HepG2 (cell line): ENCODE results near the gene SLIT1. TPM values are rescaled to one million over a fixed set of nuclear protein-coding genes. Genes with fewer than 3 reads are reported as not detected.

Source experiments
- ATAC-seq: fragments of 200-7000 bp; cut with Tn5 transposase; 3 replicates; pipeline ENCODE4 v1.9.1; 2020; ENCODE audit warnings: mild to moderate bottlenecking, moderate library complexity
- BruUV-seq: library from RNA; stranded (reverse); fragments of 400-500 nt; replicated peaks from 2 replicates; lab custom pipeline; 2021; lab: Mats Ljungman, UMichigan
- CTCF ChIA-PET: fragments of 300-600 bp; formaldehyde crosslinking; extraction: SDS; loops from one replicate; lab custom pipeline; 2021; ENCODE audit warnings: low total read pairs, inconsistent platforms, low intra/inter-chr PET ratio; lab: Yijun Ruan, JAX
- POLR2A ChIA-PET: fragments of 350-600 bp; sonication (Branson Sonifier 250); formaldehyde crosslinking; loops from one replicate; lab custom pipeline; 2020; ENCODE audit warnings: antibody characterized with exemption, inconsistent platforms; lab: Yijun Ruan, JAX
- DNase-seq: peaks from one replicate; pipeline ENCODE4 v3.0.0-alpha.2; 2015; ENCODE audit warnings: low spot score
- FAIRE-seq: peaks from 3 replicates; lab custom pipeline; 2011; peaks lifted over from hg19 to GRCh38; lab: Jason Lieb, UNC
- H2AFZ ChIP-seq: one replicate; pipeline ENCODE4 v1.6.1; 2011; ENCODE audit warnings: low read length, inconsistent platforms
- H3K27ac ChIP-seq: fragments of 300-600 bp; 3 replicates; pipeline ENCODE4 v1.8.0; 2011; ENCODE audit warnings: mixed run types, mild to moderate bottlenecking, mixed read lengths, low read length, inconsistent platforms; ENCODE audit not compliant: insufficient read depth; ENCODE audit errors: extremely low read length
- H3K27me3 ChIP-seq, 2 experiments: fragments of 200-600 bp in 1 of 2; 2 replicates in 1 of 2; 3 replicates in 1 of 2; pipeline versions ENCODE4 v1.6.0 to v1.8.0; 2011; ENCODE audit warnings: low read length in 2 of 2, mild to moderate bottlenecking in 2 of 2, moderate library complexity in 2 of 2, inconsistent platforms in 1 of 2; ENCODE audit not compliant: insufficient read depth in 2 of 2, control insufficient read depth in 1 of 2
- H3K36me3 ChIP-seq, 2 experiments: fragments of 200-600 bp in 1 of 2; replicated peaks in 1 of 2; 2 replicates in 1 of 2; 3 replicates in 1 of 2; pipeline versions ENCODE4 v1.5.1 to v1.8.0; 2011; ENCODE audit warnings: low read length in 2 of 2, inconsistent platforms in 1 of 2; ENCODE audit not compliant: insufficient read depth in 2 of 2, control insufficient read depth in 1 of 2
- H3K4me1 ChIP-seq: 2 replicates; pipeline ENCODE4 v1.5.1; 2012; ENCODE audit warnings: low read length, inconsistent platforms; ENCODE audit not compliant: insufficient read depth
- H3K4me2 ChIP-seq: 2 replicates; pipeline ENCODE4 v1.6.0; 2011; ENCODE audit warnings: low read depth, low read length, inconsistent platforms
- H3K4me3 ChIP-seq, 3 experiments: fragments of 200-600 bp in 1 of 3; sonication (generic), shearing (Covaris generic) in 1 of 3; replicated peaks in 1 of 3; 2 replicates each; pipeline ENCODE4 v1.5.1; 2011 to 2016; ENCODE audit warnings: low read length in 3 of 3, inconsistent platforms in 2 of 3, low read depth in 2 of 3, mild to moderate bottlenecking in 2 of 3, control low read depth in 1 of 3, mixed read lengths in 1 of 3; ENCODE audit not compliant: insufficient read depth in 1 of 3
- H3K79me2 ChIP-seq: one replicate; pipeline ENCODE4 v1.6.1; 2011; ENCODE audit warnings: low read length, inconsistent platforms; ENCODE audit not compliant: insufficient read depth
- H3K9ac ChIP-seq: 2 replicates; pipeline ENCODE4 v1.6.0; 2011; ENCODE audit warnings: mild to moderate bottlenecking, low read depth, low read length, inconsistent platforms; ENCODE audit not compliant: insufficient read depth
- H3K9me3 ChIP-seq: 2 replicates; pipeline ENCODE4 v1.5.1; 2012; ENCODE audit warnings: mild to moderate bottlenecking, low read length
- H4K20me1 ChIP-seq: 2 replicates; pipeline ENCODE4 v1.6.0; 2011; ENCODE audit warnings: inconsistent platforms, mild to moderate bottlenecking, low read length, moderate library complexity; ENCODE audit not compliant: insufficient read depth
- MAFK ChIP-seq, 2 experiments: IDR thresholded peaks in 1 of 2; conservative IDR thresholded peaks in 1 of 2; 2 replicates each; pipeline ENCODE4 v1.6.1; 2011; ENCODE audit warnings: improper control_type of control experiment in 2 of 2, low read length in 2 of 2
- ZNF383 ChIP-seq: sonication (generic); formaldehyde crosslinking; IDR thresholded peaks from 2 replicates; pipeline ENCODE4 v1.4.0; 2020; ENCODE audit warnings: missing genetic modification reagents, mild to moderate bottlenecking, borderline replicate concordance
- ZNF792 ChIP-seq: IDR thresholded peaks from 2 replicates; pipeline ENCODE4 v1.6.1; 2016
- WGBS: methylation state at CpG from one replicate; pipeline ENCODE4 v1.1.6; 2017; ENCODE audit warnings: low lambda C conversion rate; 5-methylcytosine and 5-hydroxymethylcytosine counted together
- in situ Hi-C: cut with HindIII; loops from 2 replicates; pipeline ENCODE4 v1.10.0; 2017; ENCODE audit warnings: low pct_unique_long_range_greater_than_20kb; ENCODE audit not compliant: extremely low pct_ligation_motif_present
- intact Hi-C: fragments of 100-400 bp; cut with micrococcal nuclease; formaldehyde crosslinking; loops from one replicate; pipeline ENCODE4 v1.10.0; 2022; ENCODE audit not compliant: unreplicated experiment
- polyA plus RNA-seq, 8 experiments: library from polyadenylated mRNA; depleted of rRNA in 3 of 8; stranded (reverse) in 7 of 8; unstranded in 1 of 8; fragments of >200 nt; fragmentation: Illumina TruSeq in 4 of 8; extraction: Trizol in 4 of 8; gene quantifications; 2 replicates each; pipeline versions ENCODE4 v1.2.1 to v1.2.3, GENCODE V29; 2011 to 2016; ENCODE audit warnings: low read depth in 4 of 8, missing spikeins in 1 of 8, mixed read lengths in 1 of 8; ENCODE audit not compliant: insufficient read depth in 1 of 8
- total RNA-seq, 5 experiments: library from RNA; depleted of rRNA; stranded (reverse); fragments of >200 nt; fragmentation: Illumina TruSeq; extraction: Trizol; gene quantifications; 2 replicates each; pipeline ENCODE4 v1.2.3, GENCODE V29; 2016; ENCODE audit warnings: low read depth in 1 of 5
- TF ChIP-seq, protein P1 (sequence below): sonication (generic); formaldehyde crosslinking; IDR thresholded peaks from 2 replicates; pipeline ENCODE4 v1.4.0; 2020; ENCODE audit warnings: mild to moderate bottlenecking, missing genetic modification reagents

The SLIT1 gene
- total and polyA plus RNA-seq, 2 of the 13 experiments (the other 11 are each of a cell fraction or from before 2014, with no cell fraction given), result 0.09 to 0.33 TPM

DNA sequence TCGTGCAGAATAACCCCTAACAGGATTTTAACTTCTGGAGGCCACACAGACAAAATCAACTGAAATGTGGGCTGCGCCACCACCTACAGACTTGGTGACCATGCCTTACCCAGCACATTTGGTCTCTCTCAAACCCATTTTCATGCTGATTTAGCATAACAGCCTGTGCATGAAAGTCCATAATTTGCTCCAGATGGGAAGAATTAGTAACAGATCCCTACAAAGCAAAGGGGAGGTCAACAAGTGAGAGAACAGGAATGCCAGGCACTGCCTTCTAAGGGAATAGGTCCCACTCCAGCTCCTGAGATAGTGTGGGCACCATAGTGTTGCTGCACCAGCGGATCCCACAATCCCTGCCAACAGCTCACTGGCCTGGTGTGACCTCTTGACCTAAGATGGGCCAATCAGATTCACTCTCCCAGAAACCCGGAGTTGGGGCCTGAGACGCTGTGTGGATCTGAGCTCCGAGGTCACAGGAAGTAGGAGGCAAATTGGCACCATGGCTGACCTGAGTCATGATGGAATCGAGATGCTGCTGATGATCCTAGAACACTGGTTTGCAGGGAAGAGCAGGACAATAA is 32.4 kb downstream of the SLIT1 start:
- Histone ChIP-seq H3K4me3 (no peak overlapping the region), H3K79me2 (no peaks in the 10 kb centered on the region), H3K27me3 (no peaks in the 10 kb centered on the region), H3K9ac (no peak overlapping the region), H2AFZ (no peak overlapping the region), H3K36me3 (no peaks in the 10 kb centered on the region), H3K4me1 (peaks cover 68% of the 10 kb centered on the region), H3K4me2 (no peak overlapping the region), H4K20me1 (no peaks in the 10 kb centered on the region), H3K27ac (no peak overlapping the region), H3K9me3 (no peaks in the 10 kb centered on the region)
- CTCF ChIA-PET, result no interaction called here
- POLR2A ChIA-PET, result interaction anchor here (1.4 kb wide), 1 partner anchor 13 kb away, joined by 4 read pairs; no protein-coding TSS in a partner anchor
- BruUV-seq, result no TSS peak
- WGBS, result 54% methylated on average over 7 of the region's 7 CpGs
- DNase-seq (no peak), FAIRE-seq (no peak), ATAC-seq (no peak)
- TF ChIP-seq ZNF792 (CRISPR knock-in tag), result no peak
- peak in 1 of 2 experiments; percentile 22; a peak in 1 of 4 replicates for TF ChIP-seq MAFK (conservative IDR thresholded peaks at IDR 0.05 in 1 of 2, IDR thresholded peaks at IDR 0.05 in 1 of 2; ENCODE audit: low read length in 2 of 2)
- no peak for TF ChIP-seq ZNF383 (CRISPR knock-in tag)
- TF ChIP-seq, protein P1, sequence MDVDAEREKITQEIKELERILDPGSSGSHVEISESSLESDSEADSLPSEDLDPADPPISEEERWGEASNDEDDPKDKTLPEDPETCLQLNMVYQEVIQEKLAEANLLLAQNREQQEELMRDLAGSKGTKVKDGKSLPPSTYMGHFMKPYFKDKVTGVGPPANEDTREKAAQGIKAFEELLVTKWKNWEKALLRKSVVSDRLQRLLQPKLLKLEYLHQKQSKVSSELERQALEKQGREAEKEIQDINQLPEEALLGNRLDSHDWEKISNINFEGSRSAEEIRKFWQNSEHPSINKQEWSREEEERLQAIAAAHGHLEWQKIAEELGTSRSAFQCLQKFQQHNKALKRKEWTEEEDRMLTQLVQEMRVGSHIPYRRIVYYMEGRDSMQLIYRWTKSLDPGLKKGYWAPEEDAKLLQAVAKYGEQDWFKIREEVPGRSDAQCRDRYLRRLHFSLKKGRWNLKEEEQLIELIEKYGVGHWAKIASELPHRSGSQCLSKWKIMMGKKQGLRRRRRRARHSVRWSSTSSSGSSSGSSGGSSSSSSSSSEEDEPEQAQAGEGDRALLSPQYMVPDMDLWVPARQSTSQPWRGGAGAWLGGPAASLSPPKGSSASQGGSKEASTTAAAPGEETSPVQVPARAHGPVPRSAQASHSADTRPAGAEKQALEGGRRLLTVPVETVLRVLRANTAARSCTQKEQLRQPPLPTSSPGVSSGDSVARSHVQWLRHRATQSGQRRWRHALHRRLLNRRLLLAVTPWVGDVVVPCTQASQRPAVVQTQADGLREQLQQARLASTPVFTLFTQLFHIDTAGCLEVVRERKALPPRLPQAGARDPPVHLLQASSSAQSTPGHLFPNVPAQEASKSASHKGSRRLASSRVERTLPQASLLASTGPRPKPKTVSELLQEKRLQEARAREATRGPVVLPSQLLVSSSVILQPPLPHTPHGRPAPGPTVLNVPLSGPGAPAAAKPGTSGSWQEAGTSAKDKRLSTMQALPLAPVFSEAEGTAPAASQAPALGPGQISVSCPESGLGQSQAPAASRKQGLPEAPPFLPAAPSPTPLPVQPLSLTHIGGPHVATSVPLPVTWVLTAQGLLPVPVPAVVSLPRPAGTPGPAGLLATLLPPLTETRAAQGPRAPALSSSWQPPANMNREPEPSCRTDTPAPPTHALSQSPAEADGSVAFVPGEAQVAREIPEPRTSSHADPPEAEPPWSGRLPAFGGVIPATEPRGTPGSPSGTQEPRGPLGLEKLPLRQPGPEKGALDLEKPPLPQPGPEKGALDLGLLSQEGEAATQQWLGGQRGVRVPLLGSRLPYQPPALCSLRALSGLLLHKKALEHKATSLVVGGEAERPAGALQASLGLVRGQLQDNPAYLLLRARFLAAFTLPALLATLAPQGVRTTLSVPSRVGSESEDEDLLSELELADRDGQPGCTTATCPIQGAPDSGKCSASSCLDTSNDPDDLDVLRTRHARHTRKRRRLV, result no peak
- in situ Hi-C loops (no loop called here), intact Hi-C loops (no loop called here)
